HUES48 (cell line): ENCODE data around the gene FAM153A.
"Not testable (repeated sequence)": the region's sequence is repeated elsewhere in the genome, so short reads cannot be mapped to it uniquely, and the experiment has no call there.

Source experiments
- H3K27ac ChIP-seq: one replicate; pipeline ENCODE4 v1.7.0; 2013; ENCODE audit warnings: low read depth, low read length, inconsistent platforms
- H3K27me3 ChIP-seq: 2 replicates; pipeline ENCODE4 v1.6.1; 2013; ENCODE audit warnings: mild to moderate bottlenecking, low read length; ENCODE audit not compliant: control insufficient read depth, insufficient read depth
- H3K36me3 ChIP-seq: 2 replicates; pipeline ENCODE4 v1.6.1; 2013; ENCODE audit warnings: low read length; ENCODE audit not compliant: control insufficient read depth, insufficient read depth
- H3K4me1 ChIP-seq: 2 replicates; pipeline ENCODE4 v1.6.1; 2013; ENCODE audit warnings: mild to moderate bottlenecking, low read length; ENCODE audit not compliant: control insufficient read depth, insufficient read depth
- H3K4me3 ChIP-seq: 2 replicates; pipeline ENCODE4 v1.5.1; 2013; ENCODE audit warnings: mild to moderate bottlenecking, low read depth, low read length
- H3K9ac ChIP-seq: 2 replicates; pipeline ENCODE4 v1.6.1; 2013; ENCODE audit warnings: mild to moderate bottlenecking, low read depth, low read length, moderate library complexity
- H3K9me3 ChIP-seq: 2 replicates; pipeline ENCODE4 v1.6.1; 2013; ENCODE audit warnings: low read length; ENCODE audit not compliant: control insufficient read depth, insufficient read depth

The FAM153A gene

DNA sequence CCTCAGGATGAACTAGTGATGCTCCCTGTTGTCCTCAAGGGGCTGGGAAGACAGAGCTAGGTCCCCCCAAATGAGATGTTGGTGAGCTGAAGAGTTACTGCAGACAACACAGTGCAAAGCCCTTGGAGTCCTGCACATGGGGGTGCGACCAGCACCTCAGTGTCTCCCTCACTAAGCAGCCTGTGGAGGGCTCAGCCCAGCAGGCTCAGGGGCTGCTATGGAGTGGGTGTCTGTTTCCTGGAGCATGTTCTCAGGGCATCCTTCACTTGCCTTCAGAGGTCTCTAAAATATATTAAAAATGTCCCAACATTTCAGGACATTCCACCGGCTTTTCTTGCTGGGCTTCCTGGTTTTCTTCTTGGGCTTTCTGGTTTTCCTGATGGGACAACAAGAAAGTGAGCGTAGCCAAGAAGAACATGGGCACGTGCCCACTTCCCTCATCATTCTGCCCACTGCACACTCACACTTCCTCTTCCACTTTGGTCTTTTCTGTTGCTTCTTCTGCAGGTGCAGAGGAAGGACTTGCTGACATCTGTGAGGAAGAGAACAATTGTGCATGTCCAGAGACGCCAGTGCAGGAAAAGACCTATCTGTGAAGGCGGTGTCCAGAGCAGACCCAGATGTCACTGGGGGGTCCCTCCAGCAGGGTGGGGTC, 58.7 kb downstream of the FAM153A start:
- not testable (repeated sequence) for H3K4me3 ChIP-seq

DNA sequence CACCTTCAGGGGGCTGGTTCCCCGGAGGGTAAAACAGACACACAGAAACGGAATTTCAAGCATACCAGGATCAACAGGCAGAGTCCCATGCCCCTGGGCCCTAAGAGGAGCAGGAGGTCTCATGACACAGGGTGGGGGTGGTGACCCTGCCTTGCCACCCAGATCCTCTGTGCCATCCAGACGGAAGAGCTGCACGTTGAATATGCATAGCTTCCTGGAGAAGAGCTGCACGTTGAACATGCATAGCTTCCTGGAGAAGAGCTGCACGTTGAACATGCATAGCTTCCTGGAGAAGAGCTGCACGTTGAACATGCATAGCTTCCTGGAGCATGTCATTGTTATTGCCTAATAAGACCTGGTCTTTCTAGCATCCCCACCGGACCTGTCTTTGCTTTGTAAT, 59.9 kb downstream of the FAM153A start:
- H3K27ac ChIP-seq, H3K27me3 ChIP-seq, H3K4me3 ChIP-seq, H3K4me1 ChIP-seq, H3K9me3 ChIP-seq, H3K36me3 ChIP-seq, H3K9ac ChIP-seq: not testable (repeated sequence)

More for the DNA sequence above, 58.7 kb downstream of the FAM153A start:
- not testable (repeated sequence) for H3K9ac ChIP-seq, H3K36me3 ChIP-seq, H3K27ac ChIP-seq, H3K27me3 ChIP-seq, H3K4me1 ChIP-seq, H3K9me3 ChIP-seq

DNA sequence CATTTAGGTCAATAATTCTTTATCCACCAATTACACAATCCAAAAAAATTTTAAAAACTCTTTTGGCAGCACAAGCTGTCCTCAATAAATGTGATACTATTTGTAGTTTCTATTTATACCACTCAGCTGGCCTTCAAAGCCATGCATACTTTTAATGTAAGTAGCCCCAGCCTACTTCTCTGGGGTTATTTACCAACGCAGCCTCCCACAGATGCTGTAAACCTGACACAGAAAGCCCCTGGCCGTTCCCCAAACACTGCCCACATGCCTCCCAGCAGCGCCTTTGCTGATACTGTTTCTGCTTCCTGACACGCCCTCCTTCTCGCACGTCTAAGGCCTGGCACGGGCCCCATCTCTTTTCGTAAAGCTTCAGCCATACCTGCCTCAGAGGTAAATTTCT, 62.7 kb downstream of the FAM153A start:
- H3K9me3 ChIP-seq, H3K4me3 ChIP-seq, H3K36me3 ChIP-seq, H3K9ac ChIP-seq, H3K27ac ChIP-seq, H3K27me3 ChIP-seq, H3K4me1 ChIP-seq: not testable (repeated sequence)

DNA sequence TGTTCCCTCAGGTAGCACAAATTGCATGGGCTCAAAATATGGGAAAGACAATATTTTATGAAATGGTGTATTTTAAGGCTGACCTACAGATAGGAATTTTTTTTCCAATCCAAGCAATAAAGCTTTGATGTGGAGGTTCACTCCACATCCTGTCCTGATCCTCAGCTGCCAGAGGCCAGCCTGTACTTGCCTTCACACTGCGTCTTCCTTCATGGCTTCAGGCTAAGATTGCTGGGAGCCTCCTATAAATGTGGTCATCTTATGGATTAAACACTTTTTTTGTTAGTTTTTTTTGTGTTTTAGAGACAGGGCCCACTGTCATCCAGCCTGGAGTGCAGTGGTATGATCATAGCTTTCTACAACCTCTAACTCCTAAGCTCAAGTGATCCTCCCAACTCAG, 67.3 kb downstream of the FAM153A start:
- H3K9me3 ChIP-seq, H3K4me1 ChIP-seq, H3K4me3 ChIP-seq, H3K27ac ChIP-seq, H3K27me3 ChIP-seq, H3K9ac ChIP-seq, H3K36me3 ChIP-seq: not testable (repeated sequence)

DNA sequence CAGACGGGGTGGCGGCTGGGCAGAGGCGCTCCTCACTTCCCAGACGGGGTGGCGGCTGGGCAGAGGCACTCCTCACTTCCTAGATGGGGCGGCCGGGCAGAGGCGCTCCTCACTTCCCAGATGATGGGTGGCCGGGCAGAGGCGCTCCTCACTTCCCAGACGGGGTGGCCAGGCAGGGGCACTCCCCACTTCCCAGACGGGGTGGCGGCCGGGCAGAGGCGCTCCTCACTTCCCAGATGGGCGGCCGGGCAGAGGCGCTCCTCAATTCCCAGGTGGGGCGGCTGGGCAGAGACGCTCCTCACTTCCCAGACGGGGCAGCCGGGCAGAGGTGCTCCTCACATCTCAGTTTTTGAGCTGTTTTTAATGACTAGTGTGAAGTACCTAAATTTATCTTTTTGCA, 86.6 kb downstream of the FAM153A start:
- not testable (repeated sequence) for H3K9me3 ChIP-seq, H3K9ac ChIP-seq, H3K27me3 ChIP-seq, H3K36me3 ChIP-seq, H3K27ac ChIP-seq, H3K4me3 ChIP-seq, H3K4me1 ChIP-seq

DNA sequence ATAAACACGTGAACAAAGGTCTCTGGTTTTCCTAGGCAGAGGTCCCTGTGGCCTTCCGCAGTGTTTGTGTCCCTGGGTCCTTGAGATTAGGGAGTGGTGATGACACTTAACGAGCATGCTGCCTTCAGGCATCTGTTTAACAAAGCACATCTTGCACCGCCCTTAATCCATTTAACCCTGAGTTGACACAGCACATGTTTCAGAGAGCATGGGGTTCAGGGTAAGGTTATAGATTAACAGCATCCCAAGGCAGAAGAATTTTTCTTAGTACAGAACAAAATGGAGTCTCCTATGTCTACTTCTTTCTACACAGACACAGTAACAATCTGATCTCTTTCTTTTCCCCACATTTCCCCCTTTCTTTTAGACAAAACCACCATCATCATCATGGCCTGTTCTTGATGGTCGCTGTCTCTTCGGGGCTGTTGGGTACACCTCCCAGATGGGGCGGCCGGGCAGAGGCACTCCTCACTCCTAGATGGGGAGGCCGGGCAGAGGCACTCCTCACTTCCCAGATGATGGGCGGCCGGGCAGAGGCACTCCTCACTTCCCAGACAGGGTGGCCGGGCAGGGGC, 87.3 kb downstream of the FAM153A start:
- not testable (repeated sequence) for H3K36me3 ChIP-seq, H3K27ac ChIP-seq, H3K4me3 ChIP-seq, H3K9me3 ChIP-seq, H3K27me3 ChIP-seq, H3K9ac ChIP-seq, H3K4me1 ChIP-seq

DNA sequence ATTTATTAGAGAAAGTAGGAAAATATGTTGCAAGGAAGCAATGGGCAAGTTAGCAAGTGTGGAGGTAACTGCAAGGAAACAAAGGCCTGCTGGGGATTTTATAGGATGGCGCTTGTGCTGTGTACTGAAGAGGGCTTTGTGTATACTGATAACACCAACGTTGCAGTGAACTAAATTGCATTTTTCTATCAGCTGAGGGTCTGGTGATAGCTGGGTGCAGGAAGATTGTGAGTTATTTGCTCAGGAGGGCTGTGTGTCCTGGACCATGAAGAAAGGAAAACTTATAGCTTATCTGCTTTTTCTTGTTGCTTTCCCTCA, 88.2 kb downstream of the FAM153A start:
- H3K4me1 ChIP-seq, H3K36me3 ChIP-seq, H3K27ac ChIP-seq: not testable (repeated sequence)

DNA sequence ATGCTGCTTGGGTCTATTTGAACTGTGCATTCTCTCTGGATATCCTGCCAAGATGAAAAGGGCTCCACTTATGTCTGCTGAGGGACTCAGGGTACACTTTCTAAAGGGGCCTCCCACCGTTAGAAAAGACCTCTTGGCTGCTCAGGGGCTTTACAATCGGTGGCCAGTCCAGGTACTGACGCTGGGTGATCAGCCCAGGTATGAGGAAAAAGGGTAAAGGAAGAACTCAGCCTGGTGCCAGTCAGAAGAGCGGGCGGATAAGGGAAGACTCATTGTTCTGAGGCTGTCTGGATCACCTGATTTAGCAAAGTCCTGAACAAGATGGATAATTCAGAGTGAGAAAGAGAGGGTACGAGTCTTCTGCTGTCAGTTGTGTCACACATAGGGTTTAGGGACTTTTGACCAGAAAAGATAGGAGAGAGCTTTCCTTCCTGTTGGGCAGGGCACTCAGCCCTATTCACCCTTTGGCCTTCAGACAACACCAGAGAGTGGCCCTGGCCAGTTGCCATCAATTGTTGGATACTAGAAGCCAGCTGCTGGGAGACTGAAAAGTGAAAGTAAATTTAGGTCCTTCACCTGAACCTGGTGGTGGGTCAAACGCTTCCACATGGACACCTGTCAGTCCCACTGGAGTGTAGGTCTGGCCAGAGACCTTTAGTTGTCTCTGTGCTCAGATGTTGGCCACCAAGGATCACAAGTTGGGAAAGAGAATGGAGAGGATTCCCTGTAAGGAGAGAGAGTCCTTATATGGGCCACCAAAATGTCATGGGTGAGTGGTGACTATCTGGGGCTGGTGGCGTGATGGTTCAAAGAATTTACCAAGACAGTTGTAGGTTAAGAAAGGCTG, 88.8 kb downstream of the FAM153A start:
- H3K9ac ChIP-seq, H3K4me1 ChIP-seq, H3K9me3 ChIP-seq, H3K27ac ChIP-seq, H3K27me3 ChIP-seq, H3K4me3 ChIP-seq, H3K36me3 ChIP-seq: not testable (repeated sequence)

More for the DNA sequence above, 88.2 kb downstream of the FAM153A start:
- H3K9ac ChIP-seq, H3K27me3 ChIP-seq, H3K9me3 ChIP-seq, H3K4me3 ChIP-seq: not testable (repeated sequence)

DNA sequence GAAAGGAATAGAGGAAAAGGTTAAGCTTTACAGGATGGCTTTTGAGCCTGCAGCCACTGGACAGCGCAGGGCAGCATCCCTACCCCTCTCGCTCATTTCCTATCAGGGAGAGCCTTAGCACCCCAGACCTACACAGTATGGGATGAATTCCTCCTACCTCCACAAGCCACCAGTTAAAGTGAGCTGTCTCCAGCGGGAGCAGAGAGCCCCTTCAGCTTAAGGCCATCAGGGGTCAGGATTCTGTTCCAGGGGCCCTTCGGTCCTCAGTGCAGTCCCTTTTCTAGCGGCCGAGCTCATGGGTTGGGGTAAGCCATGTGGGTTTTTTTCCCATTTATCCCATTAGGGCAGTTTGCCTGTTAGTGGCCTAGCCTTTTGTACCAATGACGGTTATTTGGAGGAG, 89.7 kb downstream of the FAM153A start:
- H3K9ac ChIP-seq, H3K27ac ChIP-seq, H3K36me3 ChIP-seq, H3K9me3 ChIP-seq, H3K27me3 ChIP-seq, H3K4me3 ChIP-seq, H3K4me1 ChIP-seq: not testable (repeated sequence)

DNA sequence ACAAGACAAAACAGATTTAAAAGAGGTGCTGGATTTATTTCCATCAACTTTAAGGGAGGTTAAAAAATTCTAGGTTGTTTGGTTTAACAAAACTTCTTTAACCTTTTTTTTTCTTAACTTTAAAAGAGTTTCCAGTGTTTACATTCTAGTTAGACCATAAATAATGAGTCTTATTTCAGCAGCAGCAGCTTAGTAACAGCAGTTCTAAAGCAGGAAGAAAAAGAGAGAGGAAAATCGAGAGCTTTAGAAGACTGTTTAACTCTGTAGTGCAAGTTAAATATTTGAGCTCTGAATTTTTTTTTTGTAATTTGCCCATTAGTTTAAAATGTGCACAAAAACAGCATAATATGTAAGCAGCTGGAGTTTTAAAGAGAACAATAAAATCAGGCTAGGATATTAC, 90.2 kb downstream of the FAM153A start:
- not testable (repeated sequence) for H3K4me1 ChIP-seq, H3K27me3 ChIP-seq, H3K27ac ChIP-seq, H3K9ac ChIP-seq, H3K4me3 ChIP-seq, H3K36me3 ChIP-seq, H3K9me3 ChIP-seq

DNA sequence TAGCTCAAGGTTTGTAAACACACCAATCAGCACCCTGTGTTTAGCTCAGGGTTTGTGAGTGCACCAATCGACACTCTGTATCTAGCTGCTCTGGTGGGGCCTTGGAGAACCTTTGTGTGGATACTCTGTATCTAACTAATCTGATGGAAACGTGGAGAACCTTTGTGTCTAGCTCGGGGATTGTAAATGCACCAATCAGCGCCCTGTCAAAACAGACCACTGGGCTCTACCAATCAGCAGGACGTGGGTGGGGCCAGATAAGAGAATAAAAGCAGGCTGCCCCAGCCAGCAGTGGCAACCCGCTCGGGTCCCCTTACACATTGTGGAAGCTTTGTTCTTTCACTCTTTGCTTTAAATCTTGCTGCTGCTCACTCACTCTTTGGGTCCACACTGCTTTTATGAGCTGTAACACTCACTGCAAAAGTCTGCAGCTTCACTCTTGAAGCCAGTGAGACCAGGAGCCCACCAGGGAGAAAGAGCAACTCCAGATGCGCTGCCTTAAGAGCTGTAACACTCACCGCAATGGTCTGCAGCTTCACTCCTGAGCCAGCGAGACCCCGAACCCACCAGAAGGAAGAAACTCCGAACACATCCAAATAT, 93.6 kb downstream of the FAM153A start:
- H3K36me3 ChIP-seq, H3K27me3 ChIP-seq, H3K4me3 ChIP-seq, H3K9me3 ChIP-seq, H3K9ac ChIP-seq, H3K4me1 ChIP-seq, H3K27ac ChIP-seq: not testable (repeated sequence)
